ENCODE data around the gene WDR36. TPM values are rescaled to one million over a fixed set of nuclear protein-coding genes. Genes with fewer than 3 reads are reported as not detected.

Gene WDR36
- total and polyA plus RNA-seq, 9 of the 15 experiments (the other 6 are each of a cell fraction or from before 2014, with no cell fraction given) = 25.7 to 68.0 (median 41.5) TPM

GRCh38 chr5:111092062-111092853, at the start of gene WDR36 (continued):
- no peak for TF ChIP-seq SNRNP70 (optimal IDR thresholded peaks at IDR 0.05; ENCODE audit: low read depth, low read length)
- TF ChIP-seq NRF1 (conservative IDR thresholded peaks at IDR 0.05 in 1 of 2, IDR thresholded peaks at IDR 0.05 in 1 of 2) = peak; percentile 17 to 35; a peak in 1 of 4 replicates
- TF ChIP-seq FOXP1 (CRISPR knock-in tag; IDR thresholded peaks at IDR 0.05) = peak; percentile 96
- TF ChIP-seq, protein P1, sequence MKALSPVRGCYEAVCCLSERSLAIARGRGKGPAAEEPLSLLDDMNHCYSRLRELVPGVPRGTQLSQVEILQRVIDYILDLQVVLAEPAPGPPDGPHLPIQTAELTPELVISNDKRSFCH (CRISPR knock-in tag; IDR thresholded peaks at IDR 0.05) = no peak
- TF ChIP-seq, protein P1 (tag; IDR thresholded peaks at IDR 0.05) = peak; percentile 43; the same call in 1 of the 2 replicates
- TF ChIP-seq, protein P2, sequence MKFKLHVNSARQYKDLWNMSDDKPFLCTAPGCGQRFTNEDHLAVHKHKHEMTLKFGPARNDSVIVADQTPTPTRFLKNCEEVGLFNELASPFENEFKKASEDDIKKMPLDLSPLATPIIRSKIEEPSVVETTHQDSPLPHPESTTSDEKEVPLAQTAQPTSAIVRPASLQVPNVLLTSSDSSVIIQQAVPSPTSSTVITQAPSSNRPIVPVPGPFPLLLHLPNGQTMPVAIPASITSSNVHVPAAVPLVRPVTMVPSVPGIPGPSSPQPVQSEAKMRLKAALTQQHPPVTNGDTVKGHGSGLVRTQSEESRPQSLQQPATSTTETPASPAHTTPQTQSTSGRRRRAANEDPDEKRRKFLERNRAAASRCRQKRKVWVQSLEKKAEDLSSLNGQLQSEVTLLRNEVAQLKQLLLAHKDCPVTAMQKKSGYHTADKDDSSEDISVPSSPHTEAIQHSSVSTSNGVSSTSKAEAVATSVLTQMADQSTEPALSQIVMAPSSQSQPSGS (CRISPR knock-in tag; IDR thresholded peaks at IDR 0.05) = no peak
- TF ChIP-seq TAF7 (tag; IDR thresholded peaks at IDR 0.05) = peak; percentile 83
- no peak for TF ChIP-seq ZNF224 (CRISPR knock-in tag; IDR thresholded peaks at IDR 0.05)
- TF ChIP-seq BDP1 (IDR thresholded peaks at IDR 0.05; ENCODE audit: insufficient read depth, insufficient read length) = no peak
- no peak for TF ChIP-seq SRSF3 (IDR thresholded peaks at IDR 0.05; ENCODE audit: insufficient read depth, low read length)
- no peak for TF ChIP-seq ZNF174 (CRISPR knock-in tag; IDR thresholded peaks at IDR 0.05)
- peak; percentile 31; the same call in 1 of the 2 replicates for TF ChIP-seq FOSL1 (tag; conservative IDR thresholded peaks at IDR 0.05)
- TF ChIP-seq ZNF24 (IDR thresholded peaks at IDR 0.05) = peak; percentile 86
- TF ChIP-seq NFATC3 (IDR thresholded peaks at IDR 0.05) = peak; percentile 78; the same call in 1 of the 2 replicates
- TF ChIP-seq FOXA3 (CRISPR knock-in tag; conservative IDR thresholded peaks at IDR 0.05 in 1 of 2, IDR thresholded peaks at IDR 0.05 in 1 of 2) = peak; percentile 33 to 75; a peak in 2 of 4 replicates
- peak; percentile 39; the same call in 1 of the 2 replicates for TF ChIP-seq GTF2A2 (tag; IDR thresholded peaks at IDR 0.05)
- TF ChIP-seq, protein P3, sequence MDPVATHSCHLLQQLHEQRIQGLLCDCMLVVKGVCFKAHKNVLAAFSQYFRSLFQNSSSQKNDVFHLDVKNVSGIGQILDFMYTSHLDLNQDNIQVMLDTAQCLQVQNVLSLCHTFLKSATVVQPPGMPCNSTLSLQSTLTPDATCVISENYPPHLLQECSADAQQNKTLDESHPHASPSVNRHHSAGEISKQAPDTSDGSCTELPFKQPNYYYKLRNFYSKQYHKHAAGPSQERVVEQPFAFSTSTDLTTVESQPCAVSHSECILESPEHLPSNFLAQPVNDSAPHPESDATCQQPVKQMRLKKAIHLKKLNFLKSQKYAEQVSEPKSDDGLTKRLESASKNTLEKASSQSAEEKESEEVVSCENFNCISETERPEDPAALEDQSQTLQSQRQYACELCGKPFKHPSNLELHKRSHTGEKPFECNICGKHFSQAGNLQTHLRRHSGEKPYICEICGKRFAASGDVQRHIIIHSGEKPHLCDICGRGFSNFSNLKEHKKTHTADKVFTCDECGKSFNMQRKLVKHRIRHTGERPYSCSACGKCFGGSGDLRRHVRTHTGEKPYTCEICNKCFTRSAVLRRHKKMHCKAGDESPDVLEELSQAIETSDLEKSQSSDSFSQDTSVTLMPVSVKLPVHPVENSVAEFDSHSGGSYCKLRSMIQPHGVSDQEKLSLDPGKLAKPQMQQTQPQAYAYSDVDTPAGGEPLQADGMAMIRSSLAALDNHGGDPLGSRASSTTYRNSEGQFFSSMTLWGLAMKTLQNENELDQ (CRISPR knock-in tag; IDR thresholded peaks at IDR 0.05; ENCODE audit: borderline replicate concordance) = 0 out of 2 replicates have a peak, but pooled peaks have one; percentile 3
- no peak for TF ChIP-seq RERE (CRISPR knock-in tag; IDR thresholded peaks at IDR 0.05; ENCODE audit: borderline replicate concordance)
